Stomach (tissue), 4 donors: ENCODE results near the gene EEFSEC.

Experiments
- POLR2AphosphoS5 ChIP-seq, 3 donors: sonication (generic); formaldehyde crosslinking; IDR thresholded peaks; one replicate each; pipeline ENCODE4 v1.6.1; 2016; ENCODE audit warnings: antibody characterized with exemption in 3 of 3
- TF ChIP-seq, protein P1 (sequence below), 7 experiments: fragments of 450-650 bp in 4 of 7; fragments of 200-600 bp in 3 of 7; sonication (generic) in 3 of 7; IDR thresholded peaks; one replicate each; pipeline ENCODE4 v1.5.1; 2016 to 2019; ENCODE audit warnings: antibody characterized with exemption in 7 of 7, control low read depth in 2 of 7, mild to moderate bottlenecking in 1 of 7

DNA sequence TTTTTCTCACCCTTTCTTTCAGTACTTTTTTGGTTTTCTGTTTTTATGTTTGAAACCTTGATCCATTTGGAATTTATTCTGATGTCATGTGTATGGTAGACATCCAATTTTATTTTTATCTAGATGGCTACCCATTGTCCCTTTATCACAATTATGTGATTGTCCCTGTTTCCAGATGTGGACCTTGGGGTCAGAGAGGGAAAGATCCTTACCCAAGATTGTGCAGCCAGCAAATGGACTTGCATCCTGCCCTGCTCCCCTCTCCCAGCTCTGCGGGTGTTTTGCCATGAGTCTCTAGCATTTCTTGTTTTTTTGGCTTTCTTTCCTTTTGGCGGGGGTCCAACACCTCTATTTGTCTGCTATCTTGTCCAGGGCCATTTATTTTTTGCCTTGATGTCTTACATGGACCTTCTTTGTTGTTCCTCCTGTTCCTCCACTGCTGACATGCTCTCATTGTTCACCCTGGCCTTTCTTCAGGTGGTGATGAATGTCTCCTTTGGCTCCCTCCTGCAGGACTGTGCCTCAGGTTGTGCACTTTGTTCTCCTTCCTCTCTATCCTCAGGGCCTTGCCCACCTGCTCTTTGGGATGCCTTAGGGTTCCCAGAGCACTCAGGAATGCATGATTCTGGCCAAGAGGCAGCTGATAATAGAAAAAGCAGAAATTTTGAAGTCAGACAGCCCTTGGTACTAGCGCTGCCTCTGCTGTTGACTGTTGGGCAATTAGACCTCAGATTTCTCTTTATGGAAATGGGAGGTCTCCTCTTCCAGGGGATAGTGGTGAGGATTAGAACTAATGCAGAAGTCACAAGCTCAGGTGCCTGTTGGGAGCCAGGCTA, 84.3 kb downstream of the EEFSEC start:
- TF ChIP-seq, protein P1, sequence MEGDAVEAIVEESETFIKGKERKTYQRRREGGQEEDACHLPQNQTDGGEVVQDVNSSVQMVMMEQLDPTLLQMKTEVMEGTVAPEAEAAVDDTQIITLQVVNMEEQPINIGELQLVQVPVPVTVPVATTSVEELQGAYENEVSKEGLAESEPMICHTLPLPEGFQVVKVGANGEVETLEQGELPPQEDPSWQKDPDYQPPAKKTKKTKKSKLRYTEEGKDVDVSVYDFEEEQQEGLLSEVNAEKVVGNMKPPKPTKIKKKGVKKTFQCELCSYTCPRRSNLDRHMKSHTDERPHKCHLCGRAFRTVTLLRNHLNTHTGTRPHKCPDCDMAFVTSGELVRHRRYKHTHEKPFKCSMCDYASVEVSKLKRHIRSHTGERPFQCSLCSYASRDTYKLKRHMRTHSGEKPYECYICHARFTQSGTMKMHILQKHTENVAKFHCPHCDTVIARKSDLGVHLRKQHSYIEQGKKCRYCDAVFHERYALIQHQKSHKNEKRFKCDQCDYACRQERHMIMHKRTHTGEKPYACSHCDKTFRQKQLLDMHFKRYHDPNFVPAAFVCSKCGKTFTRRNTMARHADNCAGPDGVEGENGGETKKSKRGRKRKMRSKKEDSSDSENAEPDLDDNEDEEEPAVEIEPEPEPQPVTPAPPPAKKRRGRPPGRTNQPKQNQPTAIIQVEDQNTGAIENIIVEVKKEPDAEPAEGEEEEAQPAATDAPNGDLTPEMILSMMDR (IDR thresholded peaks at IDR 0.05) = no peak
- no peak for TF ChIP-seq POLR2AphosphoS5 (IDR thresholded peaks at IDR 0.05)
